ENCODE measurements around the gene TMC1.

DNA sequence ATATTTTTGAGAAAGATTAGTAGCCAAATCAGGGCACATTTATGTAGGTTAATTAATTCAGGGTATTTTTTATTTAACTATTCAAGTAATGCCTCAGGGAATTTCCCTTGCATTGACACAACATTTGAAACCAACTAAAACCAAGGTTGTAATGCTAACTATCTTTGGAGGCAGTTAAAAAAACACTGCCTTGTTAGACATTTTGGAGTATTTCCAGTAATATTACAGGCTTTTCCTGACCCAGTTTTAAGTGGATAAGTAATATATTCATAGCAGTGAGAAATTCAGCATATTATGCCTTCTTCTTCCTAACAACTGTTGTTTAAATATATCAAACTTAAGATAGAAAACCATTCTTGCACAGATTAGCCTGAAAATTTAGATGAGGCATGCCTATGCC lies 175.1 kb downstream of the TMC1 start:
- TF ChIP-seq, protein P1, sequence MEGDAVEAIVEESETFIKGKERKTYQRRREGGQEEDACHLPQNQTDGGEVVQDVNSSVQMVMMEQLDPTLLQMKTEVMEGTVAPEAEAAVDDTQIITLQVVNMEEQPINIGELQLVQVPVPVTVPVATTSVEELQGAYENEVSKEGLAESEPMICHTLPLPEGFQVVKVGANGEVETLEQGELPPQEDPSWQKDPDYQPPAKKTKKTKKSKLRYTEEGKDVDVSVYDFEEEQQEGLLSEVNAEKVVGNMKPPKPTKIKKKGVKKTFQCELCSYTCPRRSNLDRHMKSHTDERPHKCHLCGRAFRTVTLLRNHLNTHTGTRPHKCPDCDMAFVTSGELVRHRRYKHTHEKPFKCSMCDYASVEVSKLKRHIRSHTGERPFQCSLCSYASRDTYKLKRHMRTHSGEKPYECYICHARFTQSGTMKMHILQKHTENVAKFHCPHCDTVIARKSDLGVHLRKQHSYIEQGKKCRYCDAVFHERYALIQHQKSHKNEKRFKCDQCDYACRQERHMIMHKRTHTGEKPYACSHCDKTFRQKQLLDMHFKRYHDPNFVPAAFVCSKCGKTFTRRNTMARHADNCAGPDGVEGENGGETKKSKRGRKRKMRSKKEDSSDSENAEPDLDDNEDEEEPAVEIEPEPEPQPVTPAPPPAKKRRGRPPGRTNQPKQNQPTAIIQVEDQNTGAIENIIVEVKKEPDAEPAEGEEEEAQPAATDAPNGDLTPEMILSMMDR (conservative IDR thresholded peaks at IDR 0.05), result no peak
- TF ChIP-seq EZH2 (IDR thresholded peaks at IDR 0.05; ENCODE audit: low read depth), result no peak

All from PC-9 (cell line).